HG02678 (cell line): ENCODE data around the gene STK32B.

ENCODE experiments used
- ATAC-seq: cut with Tn5 transposase; IDR thresholded peaks from one replicate; pipeline ENCODE4 v1.9.1; 2021; ENCODE audit warnings: mild to moderate bottlenecking, moderate library complexity; ENCODE audit not compliant: unreplicated experiment

The STK32B gene

GRCh38 chr4:5338531-5338930 lies 287.3 kb downstream of the STK32B start:
- no peak for ATAC-seq

GRCh38 chr4:5340991-5341451 lies 289.7 kb downstream of the STK32B start:
- ATAC-seq, result no peak

GRCh38 chr4:5341526-5341925 lies 290.2 kb downstream of the STK32B start:
- no peak for ATAC-seq

DNA sequence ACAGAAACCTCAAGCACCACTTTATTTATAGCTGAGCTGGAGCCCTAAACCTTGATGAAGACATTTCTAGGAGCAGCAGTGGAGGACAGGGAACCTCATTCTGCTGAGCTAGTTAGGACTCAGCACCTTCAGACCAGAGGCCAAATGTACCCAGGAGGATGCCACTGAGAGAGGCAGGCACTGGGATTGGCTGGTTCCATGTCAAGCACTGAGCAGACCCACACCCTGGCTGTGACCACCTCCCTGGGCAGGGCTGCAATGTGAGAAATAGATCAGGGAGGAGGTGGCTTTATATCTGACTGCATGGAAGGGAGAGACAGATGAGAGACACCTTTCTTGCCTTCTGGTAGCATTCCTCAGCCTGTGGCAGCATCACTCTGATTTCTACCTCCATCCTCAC lies 304.6 kb downstream of the STK32B start:
- no peak for ATAC-seq

DNA sequence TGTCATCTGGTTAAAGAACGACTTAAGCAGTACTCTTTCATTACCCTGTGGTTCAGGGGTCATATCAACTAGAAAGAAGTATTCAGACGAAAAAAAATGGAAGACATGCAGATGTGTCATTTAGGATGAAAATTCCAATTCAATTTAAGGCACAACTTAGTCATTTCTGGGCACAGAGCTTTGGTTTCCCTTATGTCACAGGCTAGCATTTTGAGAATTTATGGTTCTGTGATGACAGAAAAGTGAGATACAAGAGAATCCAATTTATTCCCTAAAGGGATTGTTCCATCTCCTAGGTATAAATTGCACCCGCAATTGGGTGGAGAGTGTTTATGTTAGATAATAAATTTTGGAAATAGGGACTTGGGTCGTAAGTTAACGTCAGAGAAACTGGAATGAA lies 306.6 kb downstream of the STK32B start:
- no peak for ATAC-seq

- no peak for ATAC-seq
Observed at GRCh38 chr4:5361968-5362367, 310.7 kb downstream of the STK32B start.

DNA sequence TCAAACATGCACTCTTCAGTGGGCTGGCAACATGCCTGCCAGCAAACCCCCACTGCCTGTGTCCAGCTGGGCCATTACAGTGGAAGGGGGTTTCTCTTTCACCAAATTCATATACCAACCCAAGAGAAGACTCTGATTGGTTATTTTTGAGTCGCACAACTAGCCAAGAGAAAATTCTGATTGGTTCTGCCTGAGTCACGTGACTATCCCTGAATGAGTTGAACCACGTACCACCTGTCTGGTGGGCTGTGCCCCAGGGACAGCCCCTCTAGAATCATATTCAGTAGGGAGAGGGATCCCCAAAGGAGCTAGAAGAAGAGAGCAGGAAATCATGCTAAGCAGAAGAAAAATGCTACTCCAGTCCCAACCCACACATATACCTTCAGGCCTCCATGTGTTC lies 313.1 kb downstream of the STK32B start:
- no peak for ATAC-seq

DNA sequence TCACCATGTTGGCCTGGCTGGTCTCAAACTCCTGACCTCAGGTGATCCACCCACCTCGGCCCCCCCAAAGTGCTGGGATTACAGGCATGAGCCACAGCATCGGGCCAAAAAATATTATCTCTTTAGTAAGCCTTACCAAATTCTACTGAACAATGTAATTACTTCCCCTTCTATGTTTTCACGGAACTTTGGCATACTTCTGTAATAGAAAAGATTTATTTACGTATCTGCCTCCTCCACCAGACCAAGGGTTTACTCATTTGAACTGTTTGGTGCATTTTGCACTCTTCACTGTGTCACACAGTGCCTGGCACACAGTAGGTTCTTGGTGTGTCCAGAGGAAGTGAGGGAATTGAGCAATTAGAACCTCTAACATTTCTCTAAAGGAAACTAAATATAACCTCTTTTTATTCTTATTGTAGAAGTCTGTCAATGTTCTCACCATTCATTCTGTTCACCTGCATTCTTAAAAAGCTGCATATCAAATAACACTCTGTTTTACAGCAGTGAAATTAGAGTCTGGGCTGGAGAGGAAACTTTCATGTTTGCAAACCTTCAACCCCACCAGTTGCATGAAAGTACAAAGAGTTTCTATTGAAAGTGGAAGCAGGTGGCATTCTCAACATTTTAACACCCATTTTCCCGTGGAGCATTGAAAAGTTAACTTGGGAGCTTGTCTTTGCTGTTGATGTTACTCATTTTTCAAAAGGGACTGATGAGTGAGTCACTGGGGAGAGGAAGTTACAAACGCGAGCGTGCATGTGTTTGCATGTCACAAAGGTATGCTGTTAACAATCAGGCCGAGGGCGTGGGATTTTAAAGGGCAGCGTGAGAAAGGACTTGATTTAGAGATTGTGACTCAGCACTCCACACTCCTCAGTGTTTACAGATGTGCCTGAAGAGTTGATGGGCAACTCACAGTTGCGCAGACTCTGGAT lies 314.1 kb downstream of the STK32B start:
- no peak for ATAC-seq

DNA sequence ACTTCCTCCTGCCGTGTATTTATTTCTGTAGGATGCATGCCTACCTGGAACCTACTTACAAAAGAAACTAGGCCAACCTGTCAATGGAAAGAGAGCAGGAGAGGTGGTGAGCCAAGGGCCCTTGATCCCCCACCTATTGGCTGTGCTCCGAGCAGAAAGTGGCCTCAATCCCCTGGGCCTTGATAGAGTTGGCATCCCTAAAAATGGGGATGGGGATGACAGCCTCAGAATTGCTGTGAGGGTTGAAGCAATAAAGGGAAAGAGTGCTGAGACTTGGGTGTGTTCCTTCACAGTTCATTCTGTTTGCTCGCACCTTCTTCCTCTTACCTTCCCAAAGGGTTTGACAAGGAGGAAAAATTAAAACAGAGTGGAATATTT lies 314.7 kb downstream of the STK32B start:
- no peak for ATAC-seq

DNA sequence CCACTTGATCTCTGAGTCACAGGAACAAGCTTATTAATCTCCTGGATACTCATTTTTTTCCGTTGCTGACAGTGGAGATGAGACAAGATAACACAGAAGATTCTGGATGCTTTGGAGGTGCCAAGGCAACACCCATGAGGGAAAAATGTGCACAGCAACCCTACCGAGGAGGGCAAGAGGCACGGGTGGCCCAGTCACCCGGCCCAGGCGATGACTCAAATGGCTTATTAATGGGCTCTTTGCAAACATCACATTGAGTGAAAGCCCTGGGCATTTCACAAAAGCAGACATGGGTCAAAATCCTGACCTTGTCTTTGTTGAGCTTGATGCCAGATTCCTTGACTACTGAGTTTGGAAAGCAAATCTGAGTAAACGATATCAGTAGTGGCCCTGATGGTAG lies 315.1 kb downstream of the STK32B start:
- ATAC-seq, result no peak

GRCh38 chr4:5368426-5368825 lies 317.1 kb downstream of the STK32B start:
- no peak for ATAC-seq

DNA sequence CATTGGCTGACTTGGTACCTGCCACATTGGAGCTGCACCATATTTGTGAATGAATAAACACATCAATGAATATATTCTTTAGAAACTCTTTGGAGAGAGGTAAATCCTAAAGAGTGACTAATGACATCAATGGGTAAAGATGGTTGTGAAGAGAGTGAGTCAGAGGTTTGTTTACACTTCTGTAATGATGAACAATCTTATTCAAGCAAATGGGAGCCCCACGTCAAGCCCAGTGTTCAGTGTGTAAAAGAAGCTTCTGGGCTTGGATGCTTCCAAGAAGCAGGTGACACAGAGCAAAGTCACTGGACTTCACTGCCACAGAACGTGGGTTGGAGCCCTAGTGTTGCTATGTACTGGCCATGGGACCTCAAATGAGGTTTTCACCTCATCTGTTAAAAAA lies 319.0 kb downstream of the STK32B start:
- ATAC-seq, result no peak

- no peak for ATAC-seq
Observed at GRCh38 chr4:5371415-5372190, 320.3 kb downstream of the STK32B start.

- ATAC-seq, result no peak
Observed at GRCh38 chr4:5372198-5372597, 320.9 kb downstream of the STK32B start.

DNA sequence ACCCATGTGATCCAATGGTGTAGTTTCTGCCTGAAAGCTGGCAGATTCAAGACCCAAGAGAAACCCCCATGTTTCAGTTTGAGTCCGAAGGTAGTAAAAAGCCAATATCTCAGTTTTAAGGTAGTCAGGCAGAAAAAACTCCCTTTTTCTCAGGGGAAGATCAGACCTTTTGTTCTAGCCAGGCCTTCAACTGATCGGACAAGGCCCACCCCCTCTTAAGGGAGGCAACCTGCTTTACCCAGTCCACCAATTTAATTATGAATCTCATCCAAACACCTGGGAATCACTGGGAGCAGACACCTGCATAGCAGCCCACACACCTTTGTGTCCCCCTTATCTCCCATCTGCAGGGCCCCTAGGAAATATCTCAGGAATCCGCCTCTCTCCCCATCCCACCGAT lies 322.0 kb downstream of the STK32B start:
- ATAC-seq, result no peak

- ATAC-seq, result no peak
Observed at GRCh38 chr4:5374592-5374991, 323.3 kb downstream of the STK32B start.

DNA sequence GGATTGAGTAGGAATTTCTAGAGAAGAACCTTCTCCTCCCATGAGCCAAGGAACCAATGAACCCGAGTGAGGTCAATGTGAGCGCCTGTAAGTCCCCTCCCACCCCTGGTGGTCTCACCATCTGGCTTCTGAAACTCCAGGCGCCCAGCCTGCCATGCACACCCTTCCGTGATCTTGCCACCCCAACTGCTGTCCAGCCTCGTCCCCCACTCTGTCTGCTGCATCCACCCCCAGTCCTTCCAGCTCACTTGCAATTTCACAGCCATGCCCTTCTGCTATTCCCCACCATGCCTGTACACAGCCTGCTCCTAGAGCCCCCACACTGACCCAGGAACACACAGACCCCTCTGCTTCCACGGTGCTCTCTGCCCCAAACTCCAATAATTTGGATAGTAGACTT lies 323.7 kb downstream of the STK32B start:
- no peak for ATAC-seq

GRCh38 chr4:5376015-5376414 lies 324.7 kb downstream of the STK32B start:
- ATAC-seq, result no peak

GRCh38 chr4:5378002-5378401 lies 326.7 kb downstream of the STK32B start:
- ATAC-seq, result no peak

DNA sequence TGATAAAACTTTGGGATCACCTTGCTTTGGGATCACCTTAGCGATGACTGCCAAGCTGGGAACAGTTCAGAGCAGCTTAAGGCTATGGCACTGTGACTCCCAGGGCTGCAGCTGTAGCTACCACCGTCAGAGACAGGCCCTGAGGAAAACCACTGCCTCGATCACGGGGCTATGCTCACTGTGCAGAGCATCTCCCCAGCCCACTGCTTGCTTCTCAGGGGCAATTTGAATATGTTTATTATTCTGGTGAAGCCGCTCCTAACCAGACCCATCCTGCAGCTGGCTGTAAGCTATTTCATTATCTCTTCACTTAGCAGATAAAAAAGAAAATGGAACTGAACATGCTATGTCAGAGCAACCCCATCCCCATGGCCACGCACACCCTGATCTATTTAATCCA lies 328.6 kb downstream of the STK32B start:
- ATAC-seq, result no peak

DNA sequence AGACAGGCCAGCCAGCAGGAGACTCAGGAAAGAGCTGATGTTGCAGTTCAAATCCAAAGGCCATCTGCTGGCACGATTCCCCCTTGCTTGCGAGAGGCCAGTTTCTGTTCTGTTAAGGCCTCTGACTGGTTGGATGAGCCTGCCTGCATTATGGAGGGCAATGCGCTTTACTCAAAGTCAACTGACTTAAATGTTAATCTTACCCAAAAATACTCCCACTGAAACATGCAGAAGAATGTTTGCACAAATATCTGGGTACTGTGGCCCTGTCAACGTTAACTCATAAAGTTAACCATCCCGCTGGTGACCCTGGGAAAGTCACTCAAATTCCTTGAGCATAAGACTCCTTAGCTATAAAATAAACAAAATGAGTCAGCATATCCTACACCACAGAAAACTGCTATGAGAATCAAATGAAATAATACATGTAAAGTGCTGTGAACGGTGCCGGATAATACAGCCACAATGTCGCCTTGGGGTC lies 330.7 kb downstream of the STK32B start:
- no peak for ATAC-seq
